WTC11 (cell line): ENCODE measurements around the gene MESP2. TPM values are rescaled to one million over a fixed set of nuclear protein-coding genes. Genes with fewer than 3 reads are reported as not detected.

Experiments
- ATAC-seq: fragments of 200-7000 bp; cut with Tn5 transposase; 2 replicates; pipeline ENCODE4 v1.10.0; 2021; ENCODE audit warnings: mild to moderate bottlenecking, moderate library complexity
- CTCF ChIA-PET: fragments of 300-600 bp; sonication (Branson Sonifier 250); formaldehyde crosslinking; loops from one replicate; lab custom pipeline; 2021; ENCODE audit warnings: antibody characterized with exemption; lab: Charles Lee
- POLR2A ChIA-PET: fragments of 350-600 bp; sonication (Branson Sonifier 250); formaldehyde crosslinking; loops from one replicate; lab custom pipeline; 2021; ENCODE audit warnings: antibody characterized with exemption; lab: Charles Lee
- DNase-seq: peaks from one replicate; pipeline ENCODE4 v3.0.0; 2021; ENCODE audit warnings: low spot score
- H3K27ac Mint-ChIP-seq: 2 replicates; pipeline ENCODE4 v1.8.0; 2021; ENCODE audit warnings: mixed read lengths
- H3K27me3 Mint-ChIP-seq: 2 replicates; pipeline ENCODE4 v1.8.0; 2021; ENCODE audit warnings: low read depth, mild to moderate bottlenecking, moderate library complexity, mixed read lengths
- H3K36me3 Mint-ChIP-seq: 2 replicates; pipeline ENCODE4 v1.8.0; 2021; ENCODE audit warnings: mixed read lengths
- H3K4me1 Mint-ChIP-seq: 2 replicates; pipeline ENCODE4 v1.8.0; 2022; ENCODE audit warnings: mixed read lengths
- H3K4me3 Mint-ChIP-seq: 2 replicates; pipeline ENCODE4 v1.8.0; 2021; ENCODE audit warnings: mild to moderate bottlenecking, moderate library complexity, mixed read lengths
- H3K9me3 Mint-ChIP-seq: 2 replicates; pipeline ENCODE4 v1.8.0; 2021; ENCODE audit warnings: mixed read lengths
- AFF4 ChIP-seq: sonication (generic); formaldehyde crosslinking; IDR thresholded peaks from 2 replicates; pipeline ENCODE4 v1.8.1; 2023; ENCODE audit warnings: mild to moderate bottlenecking, missing genetic modification reagents, borderline replicate concordance
- ATF1 ChIP-seq: sonication (generic); formaldehyde crosslinking; IDR thresholded peaks from 2 replicates; pipeline ENCODE4 v1.8.1; 2023; ENCODE audit warnings: mild to moderate bottlenecking, moderate library complexity, missing genetic modification reagents
- E2F4 ChIP-seq: sonication (generic); formaldehyde crosslinking; IDR thresholded peaks from 2 replicates; pipeline ENCODE4 v1.8.1; 2022; ENCODE audit warnings: low read depth, mild to moderate bottlenecking, moderate library complexity, missing genetic modification reagents, borderline replicate concordance
- ESRRA ChIP-seq: sonication (generic); formaldehyde crosslinking; IDR thresholded peaks from 2 replicates; pipeline ENCODE4 v1.8.1; 2022; ENCODE audit warnings: mild to moderate bottlenecking, missing genetic modification reagents, borderline replicate concordance
- FOXP1 ChIP-seq: sonication (generic); formaldehyde crosslinking; IDR thresholded peaks from 2 replicates; pipeline ENCODE4 v1.8.0; 2022; ENCODE audit warnings: missing genetic modification reagents, mild to moderate bottlenecking, moderate library complexity, borderline replicate concordance
- HMGA2 ChIP-seq: fragments of 250-450 bp; sonication (Bioruptor Pico); IDR thresholded peaks from 2 replicates; pipeline ENCODE4 v1.4.0; 2021; ENCODE audit warnings: mild to moderate bottlenecking, moderate library complexity
- MXD4 ChIP-seq: fragments of 250-450 bp; sonication (Bioruptor Pico); IDR thresholded peaks from 2 replicates; pipeline ENCODE4 v1.8.0; 2021; ENCODE audit warnings: mild to moderate bottlenecking, moderate library complexity, borderline replicate concordance
- NR2C2 ChIP-seq: sonication (generic); formaldehyde crosslinking; IDR thresholded peaks from 2 replicates; pipeline ENCODE4 v1.8.0; 2022; ENCODE audit warnings: mild to moderate bottlenecking, missing genetic modification reagents
- OVOL2 ChIP-seq: fragments of 250-450 bp; sonication (Bioruptor Pico); IDR thresholded peaks from 2 replicates; pipeline ENCODE4 v1.9.0; 2021; ENCODE audit warnings: mild to moderate bottlenecking, borderline replicate concordance
- RELA ChIP-seq: sonication (generic); formaldehyde crosslinking; IDR thresholded peaks from 2 replicates; pipeline ENCODE4 v1.8.1; 2022; ENCODE audit warnings: missing genetic modification reagents, mild to moderate bottlenecking, borderline replicate concordance
- SOX15 ChIP-seq: fragments of 250-450 bp; sonication (Bioruptor Pico); IDR thresholded peaks from 2 replicates; pipeline ENCODE4 v1.9.0; 2021; ENCODE audit warnings: mild to moderate bottlenecking
- USF2 ChIP-seq: sonication (generic); formaldehyde crosslinking; IDR thresholded peaks from 2 replicates; pipeline ENCODE4 v1.8.1; 2023; ENCODE audit warnings: mild to moderate bottlenecking, missing genetic modification reagents, moderate library complexity
- ZNF425 ChIP-seq: fragments of 250-450 bp; sonication (Bioruptor Pico); conservative IDR thresholded peaks from 2 replicates; pipeline ENCODE4 v1.9.0; 2021; ENCODE audit warnings: mild to moderate bottlenecking
- ZNF532 ChIP-seq: fragments of 250-450 bp; sonication (Bioruptor Pico); IDR thresholded peaks from 2 replicates; pipeline ENCODE4 v1.9.0; 2021; ENCODE audit warnings: mild to moderate bottlenecking, borderline replicate concordance
- total RNA-seq: library from RNA; stranded (reverse); gene quantifications from 3 replicates; pipeline ENCODE4 v1.2.3, GENCODE V29; 2021
- TF ChIP-seq, protein P1 (sequence below): sonication (generic); formaldehyde crosslinking; IDR thresholded peaks from 2 replicates; pipeline ENCODE4 v1.8.1; 2023; ENCODE audit warnings: mild to moderate bottlenecking, missing genetic modification reagents
- TF ChIP-seq, protein P2 (sequence below): sonication (generic); formaldehyde crosslinking; IDR thresholded peaks from 2 replicates; pipeline ENCODE4 v1.8.1; 2023; ENCODE audit warnings: mild to moderate bottlenecking, missing genetic modification reagents, moderate library complexity
- TF ChIP-seq, protein P3 (sequence below): sonication (generic); formaldehyde crosslinking; IDR thresholded peaks from 2 replicates; pipeline ENCODE4 v1.8.0; 2022; ENCODE audit warnings: mild to moderate bottlenecking, missing genetic modification reagents

The MESP2 gene
- total RNA-seq, 1 experiment from 2014 or later, result 0.68 TPM

- TF ChIP-seq E2F4 (CRISPR knock-in tag) (no peak), ESRRA (CRISPR knock-in tag) (no peak), USF2 (CRISPR knock-in tag) (no peak), AFF4 (CRISPR knock-in tag) (no peak), NR2C2 (CRISPR knock-in tag) (no peak)
These were observed 1.1 kb downstream of the MESP2 start (continued) for GRCh38 chr15:89777073-89777751.

DNA sequence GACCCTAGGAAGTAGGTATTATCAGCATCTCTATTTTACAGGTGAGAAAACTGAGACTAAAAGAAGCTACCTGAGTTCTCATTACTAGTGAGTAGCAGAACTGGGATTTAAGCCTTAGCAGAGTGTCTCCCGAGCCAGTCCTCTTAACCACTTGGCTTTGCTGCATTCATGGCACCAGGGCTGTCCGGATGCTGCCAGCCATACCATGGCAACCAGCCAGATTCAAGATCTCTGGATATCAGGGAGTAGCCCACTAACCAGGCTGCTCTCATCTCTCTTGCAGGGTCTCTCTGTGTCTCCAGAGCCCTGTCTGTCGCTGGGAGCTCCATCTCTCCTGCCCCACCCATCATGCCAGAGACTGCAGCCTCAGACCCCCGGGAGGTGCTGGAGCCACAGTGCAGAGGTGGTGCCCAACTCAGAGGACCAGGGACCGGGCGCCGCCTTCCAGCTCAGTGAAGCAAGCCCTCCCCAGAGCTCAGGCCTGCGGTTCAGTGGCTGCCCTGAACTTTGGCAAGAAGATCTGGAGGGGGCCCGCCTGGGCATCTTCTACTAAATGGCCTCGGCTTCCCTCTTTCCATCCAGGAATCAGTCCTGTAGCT, 1.7 kb downstream of the MESP2 start:
- Mint-ChIP-seq H3K4me3 (no peak overlapping the region), H3K4me1 (peaks cover 10% of the 10 kb centered on the region), H3K27me3 (peaks cover 42% of the 10 kb centered on the region), H3K36me3 (no peaks in the 10 kb centered on the region), H3K27ac (no peak overlapping the region), H3K9me3 (no peaks in the 10 kb centered on the region)
- ChIA-PET CTCF (interaction anchor here (0.6 to 2.5 kb wide), 6 partner anchors 16 to 194 kb away, joined by 3 to 17 read pairs (median 8); no protein-coding TSS in a partner anchor), POLR2A (no interaction called here)
- ATAC-seq (no peak), DNase-seq (no peak)
- no peak for TF ChIP-seq OVOL2 (CRISPR knock-in tag)
- TF ChIP-seq, protein P1, sequence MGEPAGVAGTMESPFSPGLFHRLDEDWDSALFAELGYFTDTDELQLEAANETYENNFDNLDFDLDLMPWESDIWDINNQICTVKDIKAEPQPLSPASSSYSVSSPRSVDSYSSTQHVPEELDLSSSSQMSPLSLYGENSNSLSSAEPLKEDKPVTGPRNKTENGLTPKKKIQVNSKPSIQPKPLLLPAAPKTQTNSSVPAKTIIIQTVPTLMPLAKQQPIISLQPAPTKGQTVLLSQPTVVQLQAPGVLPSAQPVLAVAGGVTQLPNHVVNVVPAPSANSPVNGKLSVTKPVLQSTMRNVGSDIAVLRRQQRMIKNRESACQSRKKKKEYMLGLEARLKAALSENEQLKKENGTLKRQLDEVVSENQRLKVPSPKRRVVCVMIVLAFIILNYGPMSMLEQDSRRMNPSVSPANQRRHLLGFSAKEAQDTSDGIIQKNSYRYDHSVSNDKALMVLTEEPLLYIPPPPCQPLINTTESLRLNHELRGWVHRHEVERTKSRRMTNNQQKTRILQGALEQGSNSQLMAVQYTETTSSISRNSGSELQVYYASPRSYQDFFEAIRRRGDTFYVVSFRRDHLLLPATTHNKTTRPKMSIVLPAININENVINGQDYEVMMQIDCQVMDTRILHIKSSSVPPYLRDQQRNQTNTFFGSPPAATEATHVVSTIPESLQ (CRISPR knock-in tag), result no peak
- no peak for TF ChIP-seq ATF1 (CRISPR knock-in tag)
- TF ChIP-seq FOXP1 (CRISPR knock-in tag), result no peak
- TF ChIP-seq RELA (CRISPR knock-in tag), result no peak
- TF ChIP-seq MXD4, result no peak
- no peak for TF ChIP-seq ZNF425 (CRISPR knock-in tag)
- TF ChIP-seq, protein P2, sequence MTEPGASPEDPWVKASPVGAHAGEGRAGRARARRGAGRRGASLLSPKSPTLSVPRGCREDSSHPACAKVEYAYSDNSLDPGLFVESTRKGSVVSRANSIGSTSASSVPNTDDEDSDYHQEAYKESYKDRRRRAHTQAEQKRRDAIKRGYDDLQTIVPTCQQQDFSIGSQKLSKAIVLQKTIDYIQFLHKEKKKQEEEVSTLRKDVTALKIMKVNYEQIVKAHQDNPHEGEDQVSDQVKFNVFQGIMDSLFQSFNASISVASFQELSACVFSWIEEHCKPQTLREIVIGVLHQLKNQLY (CRISPR knock-in tag), result no peak
- no peak for TF ChIP-seq SOX15 (CRISPR knock-in tag)
- no peak for TF ChIP-seq ZNF532
- TF ChIP-seq, protein P3, sequence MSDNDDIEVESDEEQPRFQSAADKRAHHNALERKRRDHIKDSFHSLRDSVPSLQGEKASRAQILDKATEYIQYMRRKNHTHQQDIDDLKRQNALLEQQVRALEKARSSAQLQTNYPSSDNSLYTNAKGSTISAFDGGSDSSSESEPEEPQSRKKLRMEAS (CRISPR knock-in tag), result no peak
- TF ChIP-seq HMGA2 (CRISPR knock-in tag), result no peak
